ENCODE data around the gene C5orf63. TPM values are rescaled to one million over a fixed set of nuclear protein-coding genes. Genes with fewer than 3 reads are reported as not detected.

Gene C5orf63
- total RNA-seq, 3 donors from 2014 or later = 2.4 to 5.6 (median 4.0) TPM

DNA sequence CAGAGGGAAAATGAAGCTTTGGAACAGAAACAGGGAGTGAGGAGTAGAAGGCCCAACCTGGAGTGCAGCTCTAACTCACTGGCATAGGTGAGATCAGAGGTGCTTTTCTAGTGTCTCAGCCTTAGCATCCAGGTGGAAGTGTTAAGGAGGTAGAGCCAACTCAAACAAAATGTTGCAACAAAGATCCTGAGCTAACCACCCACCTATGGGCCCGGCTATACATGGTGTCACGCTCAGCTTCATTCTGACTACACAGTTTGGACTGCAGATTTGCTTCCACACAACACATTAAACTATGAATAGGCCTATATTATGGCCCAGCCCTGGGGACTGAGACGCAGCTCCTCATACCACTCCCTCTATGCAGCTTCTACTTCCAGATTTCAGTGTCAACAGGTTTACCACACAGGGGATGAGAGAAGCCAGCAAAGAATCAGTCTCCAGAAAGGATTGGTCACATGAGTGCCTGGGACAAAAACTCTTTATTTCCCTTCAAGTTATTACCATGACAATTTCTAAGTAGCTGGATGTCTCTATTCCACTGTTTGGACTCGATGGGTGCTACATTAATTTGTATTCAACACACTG, 9.0 kb downstream of the C5orf63 start:
- Histone ChIP-seq H3K27ac (no peak overlapping the region), H3K9me3 (no peaks in the 10 kb centered on the region), H3K36me3 (no peaks in the 10 kb centered on the region), H3K4me3 (no peak overlapping the region), H3K4me1 (no peaks in the 10 kb centered on the region), H3K27me3 (no peaks in the 10 kb centered on the region)
- DNase-seq (ENCODE audit: low spot score in 2 of 2) = no peak
- intact Hi-C loops (cut with DNase I; ENCODE audit: low total_unique reads) = no loop called here
- TF ChIP-seq, protein P1, sequence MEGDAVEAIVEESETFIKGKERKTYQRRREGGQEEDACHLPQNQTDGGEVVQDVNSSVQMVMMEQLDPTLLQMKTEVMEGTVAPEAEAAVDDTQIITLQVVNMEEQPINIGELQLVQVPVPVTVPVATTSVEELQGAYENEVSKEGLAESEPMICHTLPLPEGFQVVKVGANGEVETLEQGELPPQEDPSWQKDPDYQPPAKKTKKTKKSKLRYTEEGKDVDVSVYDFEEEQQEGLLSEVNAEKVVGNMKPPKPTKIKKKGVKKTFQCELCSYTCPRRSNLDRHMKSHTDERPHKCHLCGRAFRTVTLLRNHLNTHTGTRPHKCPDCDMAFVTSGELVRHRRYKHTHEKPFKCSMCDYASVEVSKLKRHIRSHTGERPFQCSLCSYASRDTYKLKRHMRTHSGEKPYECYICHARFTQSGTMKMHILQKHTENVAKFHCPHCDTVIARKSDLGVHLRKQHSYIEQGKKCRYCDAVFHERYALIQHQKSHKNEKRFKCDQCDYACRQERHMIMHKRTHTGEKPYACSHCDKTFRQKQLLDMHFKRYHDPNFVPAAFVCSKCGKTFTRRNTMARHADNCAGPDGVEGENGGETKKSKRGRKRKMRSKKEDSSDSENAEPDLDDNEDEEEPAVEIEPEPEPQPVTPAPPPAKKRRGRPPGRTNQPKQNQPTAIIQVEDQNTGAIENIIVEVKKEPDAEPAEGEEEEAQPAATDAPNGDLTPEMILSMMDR (IDR thresholded peaks at IDR 0.05) = no peak

DNA sequence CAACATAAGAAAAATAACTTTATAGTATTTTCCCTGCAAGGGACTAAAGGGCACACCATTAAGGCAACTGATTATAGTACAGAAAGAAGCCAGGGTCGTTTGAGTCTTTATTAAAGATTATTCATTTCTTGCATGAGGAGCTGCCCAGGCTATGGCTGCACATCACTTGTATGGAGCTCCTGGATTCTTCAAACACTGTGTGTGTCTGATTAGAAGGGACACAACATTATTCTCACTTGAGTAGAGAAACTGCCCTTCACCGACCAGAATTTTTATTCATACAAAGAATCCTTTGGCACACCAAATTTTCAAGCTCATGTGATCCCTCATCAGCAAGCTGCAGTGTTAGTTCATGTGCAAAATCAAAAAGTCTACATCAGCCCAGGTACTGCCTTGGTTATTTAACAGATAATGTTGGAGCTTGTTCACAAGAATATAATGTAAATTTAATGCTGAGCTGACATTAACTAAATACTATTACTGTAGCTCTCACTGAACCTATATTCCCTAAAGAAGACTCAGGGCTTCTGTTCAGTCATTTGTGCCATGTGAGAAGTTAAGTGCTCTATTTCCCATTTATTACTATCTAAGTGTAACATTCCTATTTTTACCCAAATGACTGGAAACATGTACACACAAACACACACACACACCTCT, 9.9 kb downstream of the C5orf63 start:
- no peaks in the 10 kb centered on the region for H3K36me3 ChIP-seq
- no peaks in the 10 kb centered on the region for H3K4me1 ChIP-seq
- intact Hi-C loops (cut with DNase I; ENCODE audit: low total_unique reads) = no loop called here
- H3K9me3 ChIP-seq = no peaks in the 10 kb centered on the region
- no peak overlapping the region for H3K4me3 ChIP-seq
- no peak for TF ChIP-seq POLR2AphosphoS5 (IDR thresholded peaks at IDR 0.05)
- no peak for TF ChIP-seq POLR2A (IDR thresholded peaks at IDR 0.05)
- TF ChIP-seq, protein P1 (IDR thresholded peaks at IDR 0.05) = no peak
- no peak overlapping the region for H3K27ac ChIP-seq
- no peaks in the 10 kb centered on the region for H3K27me3 ChIP-seq
- DNase-seq (ENCODE audit: low spot score in 2 of 2) = no peak

DNA sequence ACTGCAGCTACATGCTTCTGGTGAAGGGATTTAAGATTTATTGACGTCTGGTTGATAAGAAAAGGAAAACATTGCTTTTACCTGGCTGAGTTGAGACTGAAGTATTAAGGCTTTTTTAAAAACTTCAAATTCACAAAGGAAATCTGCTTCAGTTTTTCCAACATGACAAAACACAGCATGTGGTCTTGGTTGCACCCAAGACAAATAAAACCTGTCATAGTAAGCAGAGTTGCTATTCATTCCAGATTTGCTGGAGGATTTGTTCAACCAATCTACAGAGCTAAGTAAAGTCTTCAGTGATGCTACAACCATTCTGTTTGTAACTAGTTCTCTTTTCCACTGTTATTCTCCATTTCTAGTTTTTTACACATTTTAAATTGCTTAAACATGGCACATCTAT, 11.3 kb downstream of the C5orf63 start:
- no peaks in the 10 kb centered on the region for H3K9me3 ChIP-seq
- no peaks in the 10 kb centered on the region for H3K36me3 ChIP-seq
- H3K4me3 ChIP-seq = no peak overlapping the region
- intact Hi-C loops (cut with DNase I; ENCODE audit: low total_unique reads) = no loop called here
- H3K4me1 ChIP-seq = no peaks in the 10 kb centered on the region
- H3K27ac ChIP-seq = no peak overlapping the region
- H3K27me3 ChIP-seq = no peaks in the 10 kb centered on the region
- TF ChIP-seq, protein P1 (IDR thresholded peaks at IDR 0.05) = no peak
- TF ChIP-seq POLR2A (IDR thresholded peaks at IDR 0.05) (no peak), POLR2AphosphoS5 (IDR thresholded peaks at IDR 0.05) (no peak)
- DNase-seq (ENCODE audit: low spot score in 2 of 2) = no peak

DNA sequence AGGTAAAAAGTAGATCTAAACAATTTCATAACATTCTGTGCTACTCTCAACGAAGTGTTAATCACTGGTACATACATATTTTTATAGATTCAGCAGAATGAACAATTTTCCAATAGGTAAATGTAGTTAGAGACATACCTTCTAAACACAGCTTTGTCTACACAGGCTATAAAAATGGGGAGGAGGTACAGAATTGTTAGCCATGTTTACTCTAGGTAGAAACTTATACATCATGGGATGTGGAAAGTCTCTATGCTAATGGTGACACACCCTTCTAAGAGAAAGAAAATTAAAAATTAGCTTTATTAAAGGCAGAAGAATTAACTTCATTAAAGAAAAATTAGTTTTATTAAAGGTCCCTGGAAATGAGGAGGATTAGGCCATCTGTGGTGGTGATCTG, 11.8 kb downstream of the C5orf63 start:
- TF ChIP-seq, protein P1 (IDR thresholded peaks at IDR 0.05) = no peak
- TF ChIP-seq POLR2AphosphoS5 (IDR thresholded peaks at IDR 0.05) (no peak), POLR2A (IDR thresholded peaks at IDR 0.05) (no peak)
- H3K4me1 ChIP-seq = no peaks in the 10 kb centered on the region
- H3K4me3 ChIP-seq = no peak overlapping the region
- no peaks in the 10 kb centered on the region for H3K27me3 ChIP-seq
- no peak overlapping the region for H3K27ac ChIP-seq
- intact Hi-C loops (cut with DNase I; ENCODE audit: low total_unique reads) = no loop called here
- DNase-seq (ENCODE audit: low spot score in 2 of 2) = no peak
- no peaks in the 10 kb centered on the region for H3K9me3 ChIP-seq
- no peaks in the 10 kb centered on the region for H3K36me3 ChIP-seq

DNA sequence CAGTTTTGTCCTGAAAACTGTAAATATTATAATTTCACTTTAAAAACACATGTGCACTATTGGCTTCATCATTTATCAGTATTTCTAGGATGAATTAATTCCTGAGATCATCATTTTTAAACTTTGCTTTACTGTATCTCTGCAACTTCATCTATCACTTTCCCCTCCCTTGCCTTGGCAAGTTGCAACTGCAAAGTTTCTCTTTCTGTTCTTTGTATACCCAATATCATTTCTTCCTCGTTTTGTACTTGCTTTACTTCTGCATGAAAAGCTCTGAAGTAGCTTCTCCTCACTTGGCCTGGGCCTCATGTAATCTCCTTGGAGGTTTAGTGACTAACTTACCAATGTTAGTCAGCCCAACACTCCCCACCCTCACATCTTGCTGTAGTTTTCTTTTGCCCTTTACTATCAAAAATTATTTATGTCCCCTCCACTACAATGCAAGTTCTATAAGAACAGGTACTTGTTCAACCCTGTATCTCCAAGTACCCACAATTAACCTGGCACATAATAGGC, 12.8 kb downstream of the C5orf63 start:
- TF ChIP-seq, protein P1 (IDR thresholded peaks at IDR 0.05) = no peak
- TF ChIP-seq POLR2AphosphoS5 (IDR thresholded peaks at IDR 0.05) = no peak
- no peak for TF ChIP-seq POLR2A (IDR thresholded peaks at IDR 0.05)
- Histone ChIP-seq H3K4me3 (no peak overlapping the region), H3K27me3 (no peaks in the 10 kb centered on the region), H3K4me1 (no peaks in the 10 kb centered on the region), H3K36me3 (no peaks in the 10 kb centered on the region), H3K27ac (no peak overlapping the region), H3K9me3 (no peaks in the 10 kb centered on the region)
- no peak for DNase-seq (ENCODE audit: low spot score in 2 of 2)
- intact Hi-C loops (cut with DNase I; ENCODE audit: low total_unique reads) = no loop called here

All from breast epithelium (tissue), 4 donors.